Measurements from ENCODE around the gene ARL3. TPM values are rescaled to one million over a fixed set of nuclear protein-coding genes. Genes with fewer than 3 reads are reported as not detected.

ARL3 gene
- total RNA-seq, 1 donor from 2014 or later, result 12.1 TPM

- no peaks in the 10 kb centered on the region for H3K27me3 Mint-ChIP-seq (ENCODE audit: low read depth)
- no peak overlapping the region for H3K4me3 Mint-ChIP-seq (ENCODE audit: unreplicated experiment)
- H3K36me3 Mint-ChIP-seq (ENCODE audit: low read depth), result peaks cover 2% of the 10 kb centered on the region
- H3K27ac Mint-ChIP-seq (ENCODE audit: unreplicated experiment), result no peak overlapping the region
- no peak for DNase-seq (ENCODE audit: low spot score)
- TF ChIP-seq, protein P1, sequence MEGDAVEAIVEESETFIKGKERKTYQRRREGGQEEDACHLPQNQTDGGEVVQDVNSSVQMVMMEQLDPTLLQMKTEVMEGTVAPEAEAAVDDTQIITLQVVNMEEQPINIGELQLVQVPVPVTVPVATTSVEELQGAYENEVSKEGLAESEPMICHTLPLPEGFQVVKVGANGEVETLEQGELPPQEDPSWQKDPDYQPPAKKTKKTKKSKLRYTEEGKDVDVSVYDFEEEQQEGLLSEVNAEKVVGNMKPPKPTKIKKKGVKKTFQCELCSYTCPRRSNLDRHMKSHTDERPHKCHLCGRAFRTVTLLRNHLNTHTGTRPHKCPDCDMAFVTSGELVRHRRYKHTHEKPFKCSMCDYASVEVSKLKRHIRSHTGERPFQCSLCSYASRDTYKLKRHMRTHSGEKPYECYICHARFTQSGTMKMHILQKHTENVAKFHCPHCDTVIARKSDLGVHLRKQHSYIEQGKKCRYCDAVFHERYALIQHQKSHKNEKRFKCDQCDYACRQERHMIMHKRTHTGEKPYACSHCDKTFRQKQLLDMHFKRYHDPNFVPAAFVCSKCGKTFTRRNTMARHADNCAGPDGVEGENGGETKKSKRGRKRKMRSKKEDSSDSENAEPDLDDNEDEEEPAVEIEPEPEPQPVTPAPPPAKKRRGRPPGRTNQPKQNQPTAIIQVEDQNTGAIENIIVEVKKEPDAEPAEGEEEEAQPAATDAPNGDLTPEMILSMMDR (IDR thresholded peaks at IDR 0.05), result no peak
- peaks cover 8% of the 10 kb centered on the region for H3K4me1 Mint-ChIP-seq (ENCODE audit: low read depth)
- no peaks in the 10 kb centered on the region for H3K9me3 Mint-ChIP-seq (ENCODE audit: low read depth)
Observed at GRCh38 chr10:102727037-102727818, 13.0 kb upstream of the ARL3 start.

DNA sequence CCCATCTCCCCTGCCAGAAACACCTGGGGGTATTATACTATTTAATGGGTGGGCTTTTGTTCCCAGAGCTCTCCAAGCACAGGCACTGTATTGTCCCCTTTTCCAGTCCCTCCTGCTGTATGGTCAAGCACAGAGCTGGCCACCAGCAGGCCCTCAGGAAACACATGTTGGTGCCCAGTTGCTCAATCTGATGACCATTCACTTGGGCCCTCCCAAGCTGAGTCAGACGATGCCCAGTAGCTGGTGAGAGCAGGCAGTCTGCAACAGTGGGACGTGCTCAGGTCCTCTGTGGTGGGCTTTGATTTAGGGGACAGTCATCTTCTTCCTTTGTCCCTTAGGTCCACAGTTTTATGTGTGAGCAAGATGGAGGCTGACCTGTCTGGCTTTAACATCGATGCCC lies 12.1 kb upstream of the ARL3 start:
- no peak overlapping the region for H3K27ac Mint-ChIP-seq (ENCODE audit: unreplicated experiment)
- no peak overlapping the region for H3K4me3 Mint-ChIP-seq (ENCODE audit: unreplicated experiment)
- no peaks in the 10 kb centered on the region for H3K9me3 Mint-ChIP-seq (ENCODE audit: low read depth)

GRCh38 chr10:102723989-102724388 lies 9.8 kb upstream of the ARL3 start:
- peaks cover 2% of the 10 kb centered on the region for H3K36me3 Mint-ChIP-seq (ENCODE audit: low read depth)
- peaks cover 10% of the 10 kb centered on the region for H3K4me1 Mint-ChIP-seq (ENCODE audit: low read depth)
- DNase-seq (ENCODE audit: low spot score), result no peak
- TF ChIP-seq, protein P1 (IDR thresholded peaks at IDR 0.05), result no peak
- H3K4me3 Mint-ChIP-seq (ENCODE audit: unreplicated experiment), result no peak overlapping the region
- H3K27ac Mint-ChIP-seq (ENCODE audit: unreplicated experiment), result no peak overlapping the region
- H3K9me3 Mint-ChIP-seq (ENCODE audit: low read depth), result no peaks in the 10 kb centered on the region
- H3K27me3 Mint-ChIP-seq (ENCODE audit: low read depth), result no peaks in the 10 kb centered on the region

More for the DNA sequence above, 12.1 kb upstream of the ARL3 start:
- peaks cover 2% of the 10 kb centered on the region for H3K36me3 Mint-ChIP-seq (ENCODE audit: low read depth)
- DNase-seq (ENCODE audit: low spot score), result no peak
- TF ChIP-seq, protein P1 (IDR thresholded peaks at IDR 0.05), result no peak
- H3K27me3 Mint-ChIP-seq (ENCODE audit: low read depth), result no peaks in the 10 kb centered on the region
- H3K4me1 Mint-ChIP-seq (ENCODE audit: low read depth), result peaks cover 8% of the 10 kb centered on the region

DNA sequence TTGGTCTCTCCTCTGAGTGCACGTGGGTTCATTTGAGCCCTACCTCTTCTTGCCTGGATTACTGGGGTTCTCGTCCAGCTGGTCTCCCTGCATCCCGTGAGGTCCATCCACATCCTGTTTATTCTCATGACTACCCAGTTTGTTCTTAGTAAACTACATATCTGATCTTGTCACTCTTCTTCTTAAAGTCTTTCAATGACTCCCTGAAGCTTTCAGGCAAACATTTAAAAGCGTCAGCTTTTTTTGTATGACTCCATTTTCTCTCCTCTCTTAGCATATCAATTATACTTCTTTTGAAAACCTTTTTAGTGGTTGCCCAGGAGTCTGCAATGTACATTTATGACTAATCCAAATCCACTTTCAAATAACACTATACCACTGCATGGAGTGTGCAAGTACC lies 7.8 kb upstream of the ARL3 start:
- Mint-ChIP-seq H3K27me3 (ENCODE audit: low read depth) (no peaks in the 10 kb centered on the region), H3K36me3 (ENCODE audit: low read depth) (no peaks in the 10 kb centered on the region), H3K27ac (ENCODE audit: unreplicated experiment) (no peak overlapping the region), H3K4me3 (ENCODE audit: unreplicated experiment) (no peak overlapping the region), H3K4me1 (ENCODE audit: low read depth) (peaks cover 26% of the 10 kb centered on the region), H3K9me3 (ENCODE audit: low read depth) (no peaks in the 10 kb centered on the region)
- TF ChIP-seq, protein P1 (IDR thresholded peaks at IDR 0.05), result no peak
- no peak for DNase-seq (ENCODE audit: low spot score)

- no peaks in the 10 kb centered on the region for H3K9me3 Mint-ChIP-seq (ENCODE audit: low read depth)
- no peak for DNase-seq (ENCODE audit: low spot score)
- H3K36me3 Mint-ChIP-seq (ENCODE audit: low read depth), result no peaks in the 10 kb centered on the region
- TF ChIP-seq, protein P1 (IDR thresholded peaks at IDR 0.05), result no peak
- H3K4me1 Mint-ChIP-seq (ENCODE audit: low read depth), result peaks cover 30% of the 10 kb centered on the region
- no peaks in the 10 kb centered on the region for H3K27me3 Mint-ChIP-seq (ENCODE audit: low read depth)
- H3K27ac Mint-ChIP-seq (ENCODE audit: unreplicated experiment), result no peak overlapping the region
- no peak overlapping the region for H3K4me3 Mint-ChIP-seq (ENCODE audit: unreplicated experiment)
Observed at GRCh38 chr10:102720775-102721301, 6.6 kb upstream of the ARL3 start.

Data from chondrocyte (in vitro differentiated cells).